Liver (tissue), 3 donors: ENCODE measurements around the gene RECQL5.
A peak's percentile ranks its signal among the peaks of the same experiment; 100 is the strongest.

Experiments
- ATF3 ChIP-seq: IDR thresholded peaks from 2 replicates; pipeline ENCODE4 v1.6.1; 2016; ENCODE audit warnings: antibody characterized with exemption
- CTCF ChIP-seq: fragments of 150-350 bp; IDR thresholded peaks from 2 replicates; pipeline ENCODE4 v1.5.1; 2017; ENCODE audit warnings: improper control_type of control experiment, low read depth, low read length; ENCODE audit not compliant: missing input control
- SP1 ChIP-seq: IDR thresholded peaks from 2 replicates; pipeline ENCODE4 v1.6.1; 2018; ENCODE audit warnings: antibody characterized with exemption, mild to moderate bottlenecking
- ZBTB33 ChIP-seq: IDR thresholded peaks from 2 replicates; pipeline ENCODE4 v1.6.1; 2016; ENCODE audit warnings: antibody characterized with exemption
- donor health status: healthy.
- donor health status: healthy.

- peak; percentile 50 for TF ChIP-seq CTCF
- TF ChIP-seq ATF3, result no peak
- TF ChIP-seq SP1, result peak; percentile 41
- TF ChIP-seq ZBTB33, result no peak
These were observed 33.2 kb downstream of the RECQL5 start for GRCh38 chr17:75633486-75634375.
